GM12892 (cell line): ENCODE measurements around the gene BGN.
A peak's percentile ranks its signal among the peaks of the same experiment; 100 is the strongest.

Source experiments
- DNase-seq: peaks from one replicate; pipeline ENCODE4 v3.0.0; 2011; ENCODE audit not compliant: insufficient read length
- FAIRE-seq: peaks from 2 replicates; lab custom pipeline; 2011; peaks lifted over from hg19 to GRCh38; lab: Jason Lieb, UNC
- POLR2A ChIP-seq: IDR thresholded peaks from 2 replicates; pipeline ENCODE4 v1.6.1; 2011; ENCODE audit warnings: low read depth, low read length, control low read depth
- POLR2AphosphoS5 ChIP-seq: IDR thresholded peaks from 2 replicates; pipeline ENCODE4 v1.6.1; 2011; ENCODE audit warnings: low read depth, low read length, control low read depth
- TAF1 ChIP-seq: IDR thresholded peaks from 2 replicates; pipeline ENCODE4 v1.6.1; 2011; ENCODE audit warnings: low read depth, mild to moderate bottlenecking, control low read depth, low read length, borderline replicate concordance

The BGN gene

DNA sequence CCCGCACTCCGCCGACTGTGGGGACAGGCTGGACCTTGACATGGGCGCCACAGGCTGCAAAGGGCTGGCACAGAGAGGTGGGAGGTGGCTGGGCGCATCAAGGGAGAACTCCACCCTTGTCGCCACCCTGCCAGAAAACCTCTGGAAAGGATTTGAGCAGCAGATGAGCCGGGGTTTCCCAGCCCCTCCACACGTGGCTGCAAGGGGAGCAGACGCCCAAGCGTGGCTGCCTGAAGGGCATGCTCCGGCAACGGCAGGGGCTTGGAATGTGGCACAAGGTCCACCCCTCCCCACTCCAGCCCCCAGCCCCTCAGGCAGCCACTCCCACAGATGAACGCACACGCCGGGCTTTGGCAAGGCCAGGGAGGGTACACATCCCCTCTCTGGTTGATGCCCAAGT, 4.6 kb downstream of the BGN start:
- FAIRE-seq = no peak
- no peak for TF ChIP-seq POLR2AphosphoS5
- TF ChIP-seq POLR2A = no peak
- TF ChIP-seq TAF1 = no peak
- no peak for DNase-seq

DNA sequence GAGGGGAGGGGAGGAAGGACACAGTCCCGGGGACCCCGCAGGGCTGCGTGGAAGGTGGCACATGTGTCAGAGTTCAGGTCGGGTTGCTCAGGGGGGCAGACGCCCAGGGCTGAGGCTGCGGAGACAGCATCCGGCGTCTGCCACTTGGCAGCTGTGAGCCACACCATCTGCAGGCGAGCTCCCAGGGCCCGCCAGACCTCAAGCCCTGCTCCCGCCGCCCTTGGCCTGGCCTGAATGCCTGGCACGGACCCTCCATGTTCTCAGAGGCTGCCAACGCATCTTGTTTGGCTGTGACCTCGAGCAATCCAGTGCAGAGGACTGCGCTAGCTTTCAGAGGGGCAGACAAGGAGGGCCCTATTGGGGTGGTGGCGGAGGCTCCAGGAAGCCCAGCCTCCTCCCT, 5.1 kb downstream of the BGN start:
- no peak for TF ChIP-seq TAF1
- TF ChIP-seq POLR2A = no peak
- no peak for TF ChIP-seq POLR2AphosphoS5
- FAIRE-seq (no peak), DNase-seq (no peak)

GRCh38 chrX:153500676-153501280, 6.0 kb downstream of the BGN start:
- DNase-seq (no peak), FAIRE-seq (peak; percentile 78)
- TF ChIP-seq POLR2AphosphoS5 (no peak), POLR2A (no peak), TAF1 (no peak)

GRCh38 chrX:153501530-153501929, 6.8 kb downstream of the BGN start:
- DNase-seq (no peak), FAIRE-seq (no peak)
- no peak for TF ChIP-seq POLR2AphosphoS5
- TF ChIP-seq TAF1 = no peak
- TF ChIP-seq POLR2A = no peak

DNA sequence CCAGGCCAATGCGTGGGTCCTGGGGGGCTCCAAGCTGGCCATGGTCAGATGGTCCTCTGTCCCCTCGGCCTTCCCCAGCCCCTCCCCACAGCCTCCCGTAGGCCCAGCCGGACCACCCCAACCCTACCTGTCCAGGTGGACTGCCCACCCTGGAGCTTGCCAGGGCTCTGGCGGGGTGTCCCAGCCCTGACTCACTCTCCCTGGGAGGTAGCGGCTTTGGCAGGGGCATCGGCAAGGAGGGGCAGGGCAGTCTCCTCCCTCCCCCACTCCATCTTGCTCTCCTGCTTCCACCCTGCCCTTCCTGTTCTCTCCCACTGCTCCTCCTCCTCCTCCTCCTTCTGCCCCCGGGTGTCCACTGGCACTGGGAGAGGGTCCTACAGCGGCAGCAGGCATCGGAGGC, 7.4 kb downstream of the BGN start:
- DNase-seq (no peak), FAIRE-seq (no peak)
- no peak for TF ChIP-seq POLR2AphosphoS5
- TF ChIP-seq TAF1 = no peak
- no peak for TF ChIP-seq POLR2A

GRCh38 chrX:153502796-153503195, 8.0 kb downstream of the BGN start:
- TF ChIP-seq POLR2AphosphoS5 = no peak
- TF ChIP-seq POLR2A = no peak
- no peak for TF ChIP-seq TAF1
- no peak for FAIRE-seq
- DNase-seq = no peak

- no peak for TF ChIP-seq POLR2A
- FAIRE-seq = no peak
- no peak for DNase-seq
Measured at GRCh38 chrX:153504445-153505016, 9.8 kb downstream of the BGN start.

GRCh38 chrX:153505361-153505760, 10.6 kb downstream of the BGN start:
- DNase-seq (no peak), FAIRE-seq (no peak)
- TF ChIP-seq POLR2A = no peak
- TF ChIP-seq TAF1 = no peak
- no peak for TF ChIP-seq POLR2AphosphoS5

DNA sequence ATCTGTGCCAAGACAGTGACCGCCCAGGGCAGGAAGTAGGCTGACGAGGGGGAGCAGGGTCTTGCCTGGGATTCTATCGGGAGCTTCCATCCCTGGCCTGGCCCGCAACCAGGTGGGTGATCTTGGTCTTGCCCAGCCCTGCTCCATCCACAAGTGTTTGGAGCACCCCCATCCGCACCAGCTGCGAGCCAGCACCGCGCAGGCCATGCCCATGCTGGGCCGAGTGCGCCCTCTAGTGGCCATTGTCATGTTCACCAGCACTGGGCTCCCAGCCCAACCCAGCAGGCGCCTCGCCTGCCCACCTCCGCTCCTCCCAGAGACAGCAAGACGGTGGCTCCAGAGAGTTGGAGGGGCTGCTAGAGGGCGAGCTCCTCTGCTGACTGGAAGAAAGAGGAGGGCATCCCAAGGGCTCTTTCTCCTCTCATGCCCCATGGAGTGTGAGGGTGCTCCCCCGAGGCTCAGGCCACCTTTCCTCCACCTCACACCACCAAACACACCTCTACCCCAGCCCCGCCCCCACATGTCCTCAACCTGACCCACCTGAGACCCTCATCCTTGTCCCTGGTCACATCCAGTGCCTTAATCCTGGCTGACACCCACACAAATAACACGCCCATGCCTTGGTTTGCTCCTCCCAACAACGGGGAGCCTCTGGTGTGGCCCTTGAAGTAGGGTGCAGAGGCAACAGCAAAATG, 12.9 kb downstream of the BGN start:
- TF ChIP-seq TAF1 = no peak
- no peak for TF ChIP-seq POLR2AphosphoS5
- TF ChIP-seq POLR2A = no peak
- peak; percentile 92 for FAIRE-seq
- DNase-seq = peak; percentile 98

DNA sequence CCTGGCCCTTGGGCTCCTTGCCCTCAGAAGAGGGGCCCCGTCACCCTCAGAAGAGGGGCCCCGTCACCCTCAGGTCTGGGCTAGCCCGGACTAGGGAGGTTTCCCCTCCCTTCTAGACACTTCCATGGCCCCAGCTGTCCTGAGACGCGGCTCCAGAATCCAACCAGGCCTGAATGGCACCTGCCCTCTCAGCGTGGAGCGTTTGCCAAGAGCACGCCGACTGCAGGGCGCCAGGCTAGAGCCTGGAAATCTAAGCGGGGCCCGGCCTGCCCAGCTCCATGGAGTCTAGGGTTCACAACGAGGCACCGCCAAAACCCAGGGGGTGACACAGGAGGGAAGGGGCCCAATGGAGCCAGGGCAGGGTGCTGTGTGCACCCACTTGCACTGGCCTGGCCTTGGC, 14.8 kb downstream of the BGN start:
- DNase-seq = no peak
- no peak for FAIRE-seq
- no peak for TF ChIP-seq TAF1
- TF ChIP-seq POLR2A = no peak
- no peak for TF ChIP-seq POLR2AphosphoS5

DNA sequence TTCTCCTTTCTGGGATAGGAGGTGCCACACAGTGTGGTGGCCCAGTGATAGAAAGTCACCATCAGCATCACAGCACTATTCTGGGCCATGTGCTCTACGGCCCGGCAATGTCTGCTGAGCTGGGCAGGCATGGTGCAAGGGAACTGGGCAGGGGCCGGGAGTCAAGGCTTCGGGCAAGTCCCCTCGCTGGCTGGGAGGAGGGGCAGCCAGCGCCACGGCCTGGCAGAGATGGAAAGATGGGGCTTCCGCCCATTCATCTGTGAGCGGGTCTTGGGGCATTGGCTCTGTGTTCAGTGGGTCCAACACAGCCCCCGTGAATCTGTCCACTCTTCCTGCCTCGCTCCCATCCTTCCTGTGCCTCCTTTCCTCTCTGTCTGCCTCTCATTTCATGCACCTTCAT, 15.6 kb downstream of the BGN start:
- TF ChIP-seq POLR2A (no peak), POLR2AphosphoS5 (no peak), TAF1 (no peak)
- FAIRE-seq (no peak), DNase-seq (no peak)

DNA sequence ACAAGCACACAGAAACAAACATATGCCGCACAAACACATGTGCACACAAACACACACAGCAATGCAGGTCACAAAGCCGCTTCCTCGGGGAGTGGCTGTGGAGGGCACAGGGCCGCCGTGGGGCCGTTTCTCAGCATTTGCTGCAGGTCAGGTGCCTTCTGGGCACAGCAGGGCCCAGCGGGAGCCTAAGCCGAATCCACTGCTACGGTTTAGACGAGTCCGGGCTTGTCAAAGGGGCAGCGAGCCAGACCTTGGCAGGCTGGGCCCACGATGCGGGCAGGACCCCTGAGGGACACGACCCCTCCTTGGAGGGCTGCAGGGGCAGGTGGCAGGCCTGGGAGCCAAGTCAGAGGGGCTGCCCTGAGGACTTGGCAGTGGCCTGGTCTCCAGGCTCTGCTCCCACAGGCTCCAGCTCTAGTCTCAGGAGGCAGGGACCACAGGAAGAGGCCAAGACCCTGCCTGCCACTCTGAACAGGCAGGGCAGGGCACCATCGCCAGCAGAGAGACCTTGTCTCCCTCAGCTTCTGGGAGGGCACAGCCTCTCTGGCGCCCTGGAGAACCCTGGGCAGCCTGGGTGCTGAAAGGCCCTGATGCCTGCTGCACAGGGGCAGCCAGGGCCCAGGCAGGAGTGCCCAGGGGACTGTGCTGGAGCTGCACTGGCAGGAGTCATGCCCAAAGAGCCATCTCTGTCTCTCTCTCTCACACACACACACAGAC, 17.2 kb downstream of the BGN start:
- TF ChIP-seq POLR2A (no peak), POLR2AphosphoS5 (no peak), TAF1 (no peak)
- FAIRE-seq (no peak), DNase-seq (no peak)
